ENCODE results near the gene CLIC3. TPM values are rescaled to one million over a fixed set of nuclear protein-coding genes. Genes with fewer than 3 reads are reported as not detected.

The CLIC3 gene
- polyA plus RNA-seq, 3 donors from 2014 or later, result 673 to 911 (median 762) TPM

- H3K4me1 Mint-ChIP-seq, result peaks cover 31 to 48% of the 10 kb centered on the region in 2 donors
- no peak overlapping the region for H3K4me3 Mint-ChIP-seq
- peaks cover 6 to 7% (median 7%) of the 10 kb centered on the region in 3 donors for H3K36me3 Mint-ChIP-seq
- no peak for DNase-seq
- peaks cover 0 to 5% (median 0%) of the 10 kb centered on the region in 6 donors for H3K9me3 Mint-ChIP-seq
- H3K27me3 Mint-ChIP-seq (ENCODE audit: low read depth in 3 of 3), result peaks cover 3 to 7% (median 4%) of the 10 kb centered on the region in 3 donors
- no peak overlapping the region for H3K27ac Mint-ChIP-seq
These were observed 41.0 kb downstream of the CLIC3 start for GRCh38 chr9:136955202-136955942.

DNA sequence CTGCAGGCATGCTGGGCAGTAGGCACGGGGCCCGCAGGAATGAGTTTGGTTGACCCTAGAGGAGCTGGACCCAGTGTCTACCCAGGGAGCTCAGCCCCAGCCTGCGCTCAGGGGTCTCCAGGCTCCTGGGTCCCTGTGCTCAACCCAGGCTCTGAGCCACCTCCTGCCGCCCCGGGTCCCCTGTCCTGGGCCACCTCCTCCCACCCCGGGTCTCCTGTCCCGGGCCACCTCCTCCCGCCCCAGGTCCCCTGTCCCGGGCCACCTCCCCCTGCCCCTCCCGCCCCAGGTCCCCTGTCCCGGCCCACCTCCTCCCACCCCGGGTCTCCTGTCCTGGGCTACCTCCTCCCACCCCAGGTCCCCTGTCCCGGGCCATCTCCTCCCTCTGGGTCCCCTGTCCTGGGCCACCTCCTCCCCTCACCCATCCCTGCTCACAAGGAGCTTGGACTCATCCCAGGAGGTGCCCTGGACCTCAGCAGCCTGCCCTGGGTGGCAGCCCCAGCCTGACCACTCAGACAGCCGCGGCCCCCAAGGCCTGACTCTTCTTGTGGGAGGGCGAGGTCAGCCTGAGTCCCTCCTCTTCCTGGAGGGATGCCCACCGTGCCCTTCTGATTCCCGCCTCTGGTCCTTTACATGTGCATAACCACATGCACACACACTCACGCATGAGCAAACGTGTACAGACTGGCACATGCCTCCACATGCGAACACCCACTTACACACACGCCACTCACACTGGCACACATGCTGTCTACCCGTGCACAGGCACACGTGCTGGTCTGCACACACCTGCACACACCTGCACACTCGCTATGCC is 41.9 kb downstream of the CLIC3 start:
- H3K4me3 Mint-ChIP-seq, result no peak overlapping the region

GRCh38 chr9:136953771-136954269 is 42.5 kb downstream of the CLIC3 start:
- Mint-ChIP-seq H3K36me3 (peaks cover 6 to 7% (median 7%) of the 10 kb centered on the region in 3 donors), H3K27me3 (ENCODE audit: low read depth in 3 of 3) (peaks cover 0 to 5% (median 2%) of the 10 kb centered on the region in 3 donors), H3K27ac (no peak overlapping the region), H3K9me3 (peaks cover 0 to 5% (median 0%) of the 10 kb centered on the region in 6 donors), H3K4me1 (peaks cover 21 to 40% of the 10 kb centered on the region in 2 donors), H3K4me3 (no peak overlapping the region)
- no peak for DNase-seq

More for the DNA sequence above, 41.9 kb downstream of the CLIC3 start:
- no peak for DNase-seq
- Mint-ChIP-seq H3K27me3 (ENCODE audit: low read depth in 3 of 3) (peaks cover 0 to 4% (median 2%) of the 10 kb centered on the region in 3 donors), H3K27ac (peak overlapping the region in 1 of 6 donors; percentile 34), H3K9me3 (peaks cover 0 to 5% (median 0%) of the 10 kb centered on the region in 6 donors), H3K4me1 (peaks cover 25 to 42% of the 10 kb centered on the region in 2 donors), H3K36me3 (peaks cover 6 to 7% (median 7%) of the 10 kb centered on the region in 3 donors)

DNA sequence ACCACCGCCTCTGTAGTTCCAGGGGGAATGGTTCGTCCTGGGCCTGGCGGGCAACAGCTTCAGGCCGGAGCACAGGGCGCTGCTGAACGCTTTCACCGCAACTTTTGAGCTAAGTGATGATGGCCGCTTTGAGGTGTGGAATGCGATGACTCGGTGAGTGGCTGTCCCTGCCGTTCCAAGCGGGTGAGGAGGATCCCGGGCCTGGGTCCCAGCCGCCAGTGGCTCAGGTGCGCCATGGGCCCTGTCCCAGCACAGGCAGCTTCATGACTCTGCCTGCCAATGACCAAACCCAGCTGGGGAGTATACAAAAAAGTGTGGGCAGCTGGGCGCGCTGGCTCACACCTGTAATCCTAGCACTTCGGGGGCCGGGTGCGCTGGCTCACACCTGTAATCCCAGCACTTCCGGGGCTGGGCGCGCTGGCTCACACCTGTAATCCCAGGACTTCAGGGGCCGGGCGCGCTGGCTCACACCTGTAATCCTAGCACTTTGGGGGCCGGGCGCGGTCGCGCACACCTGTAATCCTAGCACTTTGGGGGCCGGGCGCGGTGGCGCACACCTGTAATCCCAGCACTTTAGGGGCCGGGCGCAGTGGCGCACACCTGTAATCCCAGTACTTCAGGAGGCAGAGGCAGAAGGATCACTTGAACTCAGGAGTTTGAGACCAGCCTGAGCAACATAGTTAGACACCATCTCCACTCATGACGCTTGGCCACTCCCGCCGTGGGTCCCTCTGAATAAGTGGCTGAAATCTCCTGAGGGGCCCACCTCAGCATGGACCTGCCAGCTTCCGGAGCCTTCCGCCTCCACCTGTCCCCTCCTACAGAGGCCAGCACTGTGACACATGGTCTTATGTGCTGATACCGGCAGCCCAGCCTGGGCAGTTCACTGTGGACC is 43.2 kb downstream of the CLIC3 start:
- H3K4me1 Mint-ChIP-seq, result peaks cover 21 to 39% of the 10 kb centered on the region in 2 donors
- H3K27me3 Mint-ChIP-seq (ENCODE audit: low read depth in 3 of 3), result peaks cover 0 to 5% (median 2%) of the 10 kb centered on the region in 3 donors
- H3K27ac Mint-ChIP-seq, result no peak overlapping the region
- no peak for DNase-seq
- H3K4me3 Mint-ChIP-seq, result no peak overlapping the region
- peaks cover 6 to 7% (median 7%) of the 10 kb centered on the region in 3 donors for H3K36me3 Mint-ChIP-seq
- peaks cover 0 to 5% (median 0%) of the 10 kb centered on the region in 6 donors for H3K9me3 Mint-ChIP-seq

- Mint-ChIP-seq H3K27ac (no peak overlapping the region), H3K27me3 (ENCODE audit: low read depth in 3 of 3) (peaks cover 0 to 5% (median 2%) of the 10 kb centered on the region in 3 donors), H3K9me3 (peaks cover 0 to 5% (median 0%) of the 10 kb centered on the region in 6 donors), H3K36me3 (peaks cover 6 to 7% (median 7%) of the 10 kb centered on the region in 3 donors), H3K4me1 (peaks cover 17 to 34% of the 10 kb centered on the region in 2 donors), H3K4me3 (no peak overlapping the region)
- no peak for DNase-seq
These were observed 44.0 kb downstream of the CLIC3 start for GRCh38 chr9:136952321-136952850.

DNA sequence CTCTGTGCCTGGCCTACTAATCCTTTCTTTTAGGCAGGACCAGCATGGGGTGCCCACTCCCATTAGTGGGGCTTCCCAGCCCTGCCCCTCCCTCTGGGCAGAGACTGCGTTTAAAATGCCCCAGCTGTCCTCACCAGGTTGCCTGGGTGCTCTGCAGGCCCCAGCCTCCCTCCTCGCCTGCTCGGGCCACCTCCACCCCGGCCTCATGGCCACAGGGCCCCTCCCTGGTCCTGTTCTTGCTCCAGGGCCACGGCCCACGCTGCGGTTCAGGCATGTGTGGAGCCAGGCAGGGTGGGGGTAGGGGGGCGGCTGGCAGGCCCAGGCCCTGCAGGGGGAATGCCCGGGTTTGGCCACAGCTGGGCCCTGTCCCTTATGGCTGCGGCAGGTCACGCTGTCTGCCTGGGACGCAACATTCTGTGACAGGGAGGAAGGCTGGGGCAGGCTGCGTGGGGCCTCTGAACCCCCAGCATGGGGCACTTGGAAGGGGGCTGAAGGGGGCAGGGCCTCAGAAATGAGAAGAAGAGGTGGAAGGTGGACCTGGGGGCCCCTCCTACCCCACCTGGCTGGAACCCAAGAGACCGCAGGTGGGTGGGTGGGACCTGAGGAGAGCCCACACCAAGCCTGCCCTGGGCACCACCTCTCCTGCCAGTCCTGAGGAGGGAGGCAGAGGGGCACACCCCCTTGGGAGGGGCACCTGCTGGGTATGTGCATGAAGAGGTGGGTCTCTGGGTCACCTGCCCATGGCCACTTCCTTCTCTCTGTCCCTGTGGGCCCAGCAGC is 44.6 kb downstream of the CLIC3 start, which contains the start of gene LCN12:
Gene LCN12 (plus strand): TSS at position 733 of the 780 bp plus-strand sequence. CDS start 55 bp downstream, outside the sequence.
- H3K27me3 Mint-ChIP-seq (ENCODE audit: low read depth in 3 of 3), result peaks cover 0 to 4% (median 2%) of the 10 kb centered on the region in 3 donors
- no peak for DNase-seq

GRCh38 chr9:136950656-136951276 is 45.6 kb downstream of the CLIC3 start:
- H3K27ac Mint-ChIP-seq, result peak overlapping the region; percentile 82 to 93 (median 85)

More for the DNA sequence above, 44.6 kb downstream of the CLIC3 start, which contains the start of gene LCN12:
- Mint-ChIP-seq H3K4me1 (peaks cover 14 to 36% of the 10 kb centered on the region in 2 donors), H3K36me3 (peaks cover 5 to 7% (median 6%) of the 10 kb centered on the region in 3 donors), H3K4me3 (peak within 1 kb of the TSS in 2 of 5 donors; percentile 40 to 59), H3K9me3 (peaks cover 0 to 4% (median 0%) of the 10 kb centered on the region in 6 donors), H3K27ac (peak within 1 kb of the TSS in 3 of 6 donors; percentile 55 to 85 (median 72))

DNA sequence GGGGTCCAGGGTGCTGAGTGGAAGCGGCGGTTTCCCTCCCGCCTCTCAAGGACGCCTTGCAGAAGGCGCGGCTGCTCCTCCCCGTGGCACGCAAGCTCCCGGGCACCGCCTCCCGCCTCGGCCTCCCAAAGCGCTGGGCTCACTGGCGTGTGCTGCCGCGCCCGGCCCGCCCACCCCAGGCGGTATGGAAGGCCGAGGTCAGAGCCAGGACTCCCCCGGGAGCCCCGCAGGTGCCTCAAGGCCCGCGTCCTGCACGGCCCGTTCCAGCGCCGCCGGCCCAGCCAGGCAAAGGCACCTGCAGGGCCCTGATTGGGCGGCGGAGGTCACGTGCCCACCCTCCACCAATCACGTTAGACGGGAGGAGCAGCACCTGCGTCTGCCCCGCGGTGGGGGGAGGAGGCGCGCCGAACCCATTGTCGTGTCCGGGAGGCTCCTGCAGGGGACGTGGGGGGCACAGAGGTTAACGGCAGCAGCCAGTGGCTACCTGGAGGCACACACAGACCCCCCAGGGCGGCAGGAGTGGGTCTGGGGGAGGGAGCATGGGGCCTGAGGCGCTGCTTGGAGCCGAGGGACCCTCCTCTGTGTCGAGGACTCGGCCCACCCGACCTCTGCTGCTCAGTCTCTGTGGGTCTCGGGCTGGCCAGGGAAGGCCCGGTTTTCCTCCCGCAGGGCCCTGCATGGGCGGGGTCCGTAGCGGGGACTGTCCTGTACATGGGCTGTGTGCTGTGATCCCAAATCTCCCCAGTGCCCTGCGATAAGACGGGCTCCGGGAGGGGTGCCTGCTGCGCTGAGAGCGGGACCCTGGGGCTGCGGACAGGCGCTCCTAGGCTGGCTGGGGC is 46.3 kb downstream of the CLIC3 start:
- Mint-ChIP-seq H3K27me3 (ENCODE audit: low read depth in 3 of 3) (peaks cover 0 to 6% (median 5%) of the 10 kb centered on the region in 3 donors), H3K27ac (peak overlapping the region; percentile 82 to 93 (median 86)), H3K4me1 (peaks cover 11 to 30% of the 10 kb centered on the region in 2 donors), H3K36me3 (no peaks in the 10 kb centered on the region), H3K4me3 (peak overlapping the region; percentile 82 to 90 (median 86)), H3K9me3 (no peaks in the 10 kb centered on the region)
- DNase-seq, result peak; percentile 96

More at GRCh38 chr9:136950656-136951276, 45.6 kb downstream of the CLIC3 start:
- Mint-ChIP-seq H3K4me3 (peak overlapping the region; percentile 77 to 90 (median 84)), H3K4me1 (peaks cover 6 to 27% of the 10 kb centered on the region in 2 donors), H3K27me3 (ENCODE audit: low read depth in 3 of 3) (peaks cover 0 to 2% (median 2%) of the 10 kb centered on the region in 3 donors), H3K36me3 (no peaks in the 10 kb centered on the region), H3K9me3 (no peaks in the 10 kb centered on the region)
- no peak for DNase-seq

DNA sequence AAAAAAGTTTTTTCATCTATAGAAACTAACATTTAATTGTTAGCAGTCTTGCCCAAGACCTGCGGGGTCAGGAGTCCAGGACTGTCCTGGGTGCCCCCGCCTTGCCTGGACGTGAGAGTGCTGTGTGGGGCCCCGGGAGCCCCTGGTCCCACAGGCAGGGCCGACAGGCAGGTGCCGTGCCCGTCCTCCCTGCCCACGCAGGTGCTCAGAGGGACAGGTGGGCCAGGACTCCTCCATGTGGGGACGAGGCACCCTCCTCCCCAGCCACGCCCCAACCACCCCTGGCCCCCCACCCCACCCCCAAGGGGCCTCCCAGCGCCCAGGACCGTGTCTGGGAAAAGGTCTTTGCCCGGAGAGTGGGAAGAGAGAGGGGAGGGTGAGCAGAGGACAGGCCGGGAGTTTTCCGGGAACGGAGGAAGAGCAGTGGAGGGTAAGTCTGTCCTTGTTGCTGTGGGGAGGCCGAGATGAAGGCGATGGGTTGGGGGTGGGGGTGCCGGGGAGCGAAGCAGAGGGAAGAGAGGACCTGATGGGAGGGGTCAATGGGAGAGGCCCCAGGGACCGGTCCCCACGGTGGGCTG is 47.0 kb downstream of the CLIC3 start:
- Mint-ChIP-seq H3K9me3 (no peaks in the 10 kb centered on the region), H3K27ac (peak overlapping the region; percentile 79 to 89 (median 84)), H3K27me3 (ENCODE audit: low read depth in 3 of 3) (peaks cover 3 to 9% (median 8%) of the 10 kb centered on the region in 3 donors), H3K4me3 (peak overlapping the region; percentile 80 to 89 (median 86)), H3K4me1 (peaks cover 16 to 32% of the 10 kb centered on the region in 2 donors), H3K36me3 (no peaks in the 10 kb centered on the region)
- DNase-seq, result no peak

- no peaks in the 10 kb centered on the region for H3K36me3 Mint-ChIP-seq
- peak overlapping the region; percentile 77 to 89 (median 84) for H3K27ac Mint-ChIP-seq
- peak; percentile 49 to 56 (median 50) for DNase-seq
- peaks cover 6 to 9% (median 8%) of the 10 kb centered on the region in 3 donors for H3K27me3 Mint-ChIP-seq (ENCODE audit: low read depth in 3 of 3)
- H3K4me3 Mint-ChIP-seq, result peak overlapping the region; percentile 71 to 89 (median 78)
- no peaks in the 10 kb centered on the region for H3K9me3 Mint-ChIP-seq
- peaks cover 16 to 35% of the 10 kb centered on the region in 2 donors for H3K4me1 Mint-ChIP-seq
These were observed 48.3 kb downstream of the CLIC3 start for GRCh38 chr9:136947955-136948510.

Data from immature natural killer cell (primary cell).